Adrenal gland (tissue), 5 donors: ENCODE measurements around the gene SOWAHD.

ENCODE experiments used
- CTCF ChIP-seq, 6 experiments: fragments of 450-650 bp in 4 of 6; fragments of 200-600 bp in 2 of 6; sonication (generic) in 1 of 6; IDR thresholded peaks; 1 replicate in 5 of 6; 2 replicates in 1 of 6; pipeline versions ENCODE4 v1.5.1 to v1.8.0; 2016 to 2021; ENCODE audit warnings: antibody characterized with exemption in 6 of 6, mild to moderate bottlenecking in 2 of 6, moderate library complexity in 1 of 6
- POLR2A ChIP-seq, 2 donors: fragments of 450-650 bp; IDR thresholded peaks; one replicate each; pipeline ENCODE4 v1.6.1; 2017; ENCODE audit warnings: antibody characterized with exemption in 2 of 2, mild to moderate bottlenecking in 2 of 2, moderate library complexity in 1 of 2
- donor health status: DM: no; HTN: no; CAD: no.

GRCh38 chrX:119778829-119779228, 20.4 kb downstream of the SOWAHD start:
- TF ChIP-seq POLR2A (IDR thresholded peaks at IDR 0.05): no peak
- TF ChIP-seq CTCF (IDR thresholded peaks at IDR 0.05): no peak
